ENCODE data around the gene CHAF1A. TPM values are rescaled to one million over a fixed set of nuclear protein-coding genes. Genes with fewer than 3 reads are reported as not detected.

Gene CHAF1A
- 10 to 100 TPM; 34.4 to 40.8 (median 35.2) TPM for total RNA-seq
- total RNA-seq (2013): 10.0 TPM

- H3K4me1 ChIP-seq (ENCODE audit: control insufficient read depth, insufficient read depth, low read length): peaks cover 44% of the 10 kb centered on the region
- Mint-ChIP-seq H3K4me3 (peak within 1 kb of the TSS; percentile 94), H3K4me1 (peaks cover 28 to 41% of the 10 kb centered on the region in 2 donors), H3K9me3 (no peaks in the 10 kb centered on the region), H3K36me3 (no peaks in the 10 kb centered on the region), H3K27me3 (ENCODE audit: low read depth in 2 of 2) (no peaks in the 10 kb centered on the region), H3K27ac (peak within 1 kb of the TSS; percentile 99 to 100)
- peak within 1 kb of the TSS; percentile 97 for H3K27ac ChIP-seq (ENCODE audit: low read length)
- H3K9me3 ChIP-seq (ENCODE audit: control insufficient read depth, insufficient read depth, low read length): no peaks in the 10 kb centered on the region
- intact Hi-C loops (cut with micrococcal nuclease): loop anchor here (1.0 to 5.0 kb wide), 3 partner anchors 55 to 135 kb away; partner anchors contain the start of gene UBXN6
- peak; percentile 97 to 100 for DNase-seq
- H3K36me3 ChIP-seq (ENCODE audit: control insufficient read depth, insufficient read depth, low read length): no peaks in the 10 kb centered on the region
- no peak for TF ChIP-seq CTCF (IDR thresholded peaks at IDR 0.05)
- H3K4me3 ChIP-seq (ENCODE audit: low read length): peak within 1 kb of the TSS; percentile 68
- under 1% methylated on average over 84 of the region's 84 CpGs for WGBS (ENCODE audit: insufficient coverage)
- H3K27me3 ChIP-seq (ENCODE audit: control insufficient read depth, insufficient read depth, low read length): no peaks in the 10 kb centered on the region
- peak; percentile 86 to 93 (median 86) for ATAC-seq
Observed at GRCh38 chr19:4402171-4403004, at the start of gene CHAF1A. Gene CHAF1A, plus strand, starts transcription at chr19:4402640. Its CDS starts 123 bp downstream, at chr19:4402763.

- peak; percentile 53 to 85 for DNase-seq
- peak; percentile 85 for TF ChIP-seq CTCF (IDR thresholded peaks at IDR 0.05)
- peak; percentile 80 to 91 (median 87) for ATAC-seq
- H3K27ac ChIP-seq (ENCODE audit: low read length): no peak overlapping the region
- intact Hi-C loops (cut with micrococcal nuclease): loop anchor here (1.0 kb wide), 1 partner anchor 85 kb away; no protein-coding TSS in a partner anchor
- Mint-ChIP-seq H3K27ac (peak overlapping the region in 1 of 2 donors; percentile 68), H3K4me1 (peaks cover 2 to 23% of the 10 kb centered on the region in 2 donors), H3K9me3 (no peaks in the 10 kb centered on the region), H3K27me3 (ENCODE audit: low read depth in 2 of 2) (no peaks in the 10 kb centered on the region), H3K36me3 (no peaks in the 10 kb centered on the region), H3K4me3 (no peak overlapping the region)
- no peak overlapping the region for H3K4me3 ChIP-seq (ENCODE audit: low read length)
- H3K9me3 ChIP-seq (ENCODE audit: control insufficient read depth, insufficient read depth, low read length): no peaks in the 10 kb centered on the region
- no peaks in the 10 kb centered on the region for H3K27me3 ChIP-seq (ENCODE audit: control insufficient read depth, insufficient read depth, low read length)
- WGBS (ENCODE audit: insufficient coverage): 52% methylated on average over 9 of the region's 9 CpGs
- H3K36me3 ChIP-seq (ENCODE audit: control insufficient read depth, insufficient read depth, low read length): peaks cover 9% of the 10 kb centered on the region
- peaks cover 27% of the 10 kb centered on the region for H3K4me1 ChIP-seq (ENCODE audit: control insufficient read depth, insufficient read depth, low read length)
Observed at GRCh38 chr19:4352701-4353121, 49.7 kb upstream of the CHAF1A start.

- no peaks in the 10 kb centered on the region for H3K27me3 ChIP-seq (ENCODE audit: control insufficient read depth, insufficient read depth, low read length)
- Mint-ChIP-seq H3K27ac (no peak overlapping the region), H3K27me3 (ENCODE audit: low read depth in 2 of 2) (no peaks in the 10 kb centered on the region), H3K9me3 (no peaks in the 10 kb centered on the region), H3K4me1 (peaks cover 0 to 16% of the 10 kb centered on the region in 2 donors), H3K4me3 (no peak overlapping the region), H3K36me3 (no peaks in the 10 kb centered on the region)
- intact Hi-C loops (cut with micrococcal nuclease): no loop called here
- H3K4me3 ChIP-seq (ENCODE audit: low read length): no peak overlapping the region
- peaks cover 11% of the 10 kb centered on the region for H3K36me3 ChIP-seq (ENCODE audit: control insufficient read depth, insufficient read depth, low read length)
- no peak overlapping the region for H3K27ac ChIP-seq (ENCODE audit: low read length)
- no peak for TF ChIP-seq CTCF (IDR thresholded peaks at IDR 0.05)
- peaks cover 16% of the 10 kb centered on the region for H3K4me1 ChIP-seq (ENCODE audit: control insufficient read depth, insufficient read depth, low read length)
- DNase-seq (no peak), ATAC-seq (no peak)
- no peaks in the 10 kb centered on the region for H3K9me3 ChIP-seq (ENCODE audit: control insufficient read depth, insufficient read depth, low read length)
- 94% methylated on average over 12 of the region's 12 CpGs for WGBS (ENCODE audit: insufficient coverage)
Observed at GRCh38 chr19:4354282-4354681, 48.2 kb upstream of the CHAF1A start.

All from natural killer cell (primary cell).